WTC11 (cell line): Measurements from ENCODE around the gene BTBD17. TPM values are rescaled to one million over a fixed set of nuclear protein-coding genes. Genes with fewer than 3 reads are reported as not detected.

ENCODE experiments used
- ATAC-seq: fragments of 200-7000 bp; cut with Tn5 transposase; 2 replicates; pipeline ENCODE4 v1.10.0; 2021; ENCODE audit warnings: mild to moderate bottlenecking, moderate library complexity
- CTCF ChIA-PET: fragments of 300-600 bp; sonication (Branson Sonifier 250); formaldehyde crosslinking; loops from one replicate; lab custom pipeline; 2021; ENCODE audit warnings: antibody characterized with exemption; lab: Charles Lee
- POLR2A ChIA-PET: fragments of 350-600 bp; sonication (Branson Sonifier 250); formaldehyde crosslinking; loops from one replicate; lab custom pipeline; 2021; ENCODE audit warnings: antibody characterized with exemption; lab: Charles Lee
- DNase-seq: peaks from one replicate; pipeline ENCODE4 v3.0.0; 2021; ENCODE audit warnings: low spot score
- H3K27ac Mint-ChIP-seq: 2 replicates; pipeline ENCODE4 v1.8.0; 2021; ENCODE audit warnings: mixed read lengths
- H3K27me3 Mint-ChIP-seq: 2 replicates; pipeline ENCODE4 v1.8.0; 2021; ENCODE audit warnings: low read depth, mild to moderate bottlenecking, moderate library complexity, mixed read lengths
- H3K36me3 Mint-ChIP-seq: 2 replicates; pipeline ENCODE4 v1.8.0; 2021; ENCODE audit warnings: mixed read lengths
- H3K4me1 Mint-ChIP-seq: 2 replicates; pipeline ENCODE4 v1.8.0; 2022; ENCODE audit warnings: mixed read lengths
- H3K4me3 Mint-ChIP-seq: 2 replicates; pipeline ENCODE4 v1.8.0; 2021; ENCODE audit warnings: mild to moderate bottlenecking, moderate library complexity, mixed read lengths
- H3K9me3 Mint-ChIP-seq: 2 replicates; pipeline ENCODE4 v1.8.0; 2021; ENCODE audit warnings: mixed read lengths
- ARID4B ChIP-seq: sonication (generic); formaldehyde crosslinking; IDR thresholded peaks from 2 replicates; pipeline ENCODE4 v1.8.0; 2023; ENCODE audit warnings: missing genetic modification reagents, mild to moderate bottlenecking, borderline replicate concordance
- ATF1 ChIP-seq: sonication (generic); formaldehyde crosslinking; IDR thresholded peaks from 2 replicates; pipeline ENCODE4 v1.8.1; 2023; ENCODE audit warnings: mild to moderate bottlenecking, moderate library complexity, missing genetic modification reagents
- ATF2 ChIP-seq: sonication (generic); formaldehyde crosslinking; IDR thresholded peaks from 2 replicates; pipeline ENCODE4 v1.8.1; 2022; ENCODE audit warnings: low read depth, missing genetic modification reagents, borderline replicate concordance
- ETV6 ChIP-seq: sonication (generic); formaldehyde crosslinking; IDR thresholded peaks from 2 replicates; pipeline ENCODE4 v1.8.1; 2022; ENCODE audit warnings: mild to moderate bottlenecking, missing genetic modification reagents
- FOXJ3 ChIP-seq: sonication (generic); formaldehyde crosslinking; IDR thresholded peaks from 2 replicates; pipeline ENCODE4 v1.9.0; 2021; ENCODE audit warnings: missing genetic modification reagents, mild to moderate bottlenecking, borderline replicate concordance
- FOXP4 ChIP-seq: sonication (generic); formaldehyde crosslinking; IDR thresholded peaks from 2 replicates; pipeline ENCODE4 v1.8.0; 2022; ENCODE audit warnings: mild to moderate bottlenecking, missing genetic modification reagents
- HMGXB4 ChIP-seq: sonication (generic); formaldehyde crosslinking; IDR thresholded peaks from 2 replicates; pipeline ENCODE4 v1.8.1; 2023; ENCODE audit warnings: mild to moderate bottlenecking, moderate library complexity, missing genetic modification reagents
- JAZF1 ChIP-seq: fragments of 250-450 bp; sonication (Bioruptor Pico); IDR thresholded peaks from 2 replicates; pipeline ENCODE4 v1.9.0; 2021; ENCODE audit warnings: moderate library complexity, mild to moderate bottlenecking, inconsistent platforms
- MXD4 ChIP-seq: fragments of 250-450 bp; sonication (Bioruptor Pico); IDR thresholded peaks from 2 replicates; pipeline ENCODE4 v1.8.0; 2021; ENCODE audit warnings: mild to moderate bottlenecking, moderate library complexity, borderline replicate concordance
- MYBL2 ChIP-seq: sonication (generic); formaldehyde crosslinking; IDR thresholded peaks from 2 replicates; pipeline ENCODE4 v1.8.1; 2023; ENCODE audit warnings: mild to moderate bottlenecking, moderate library complexity, missing genetic modification reagents
- NR1H2 ChIP-seq: sonication (generic); formaldehyde crosslinking; IDR thresholded peaks from 2 replicates; pipeline ENCODE4 v1.9.0; 2021; ENCODE audit warnings: mild to moderate bottlenecking, moderate library complexity, missing genetic modification reagents
- NR3C1 ChIP-seq: sonication (generic); formaldehyde crosslinking; conservative IDR thresholded peaks from 2 replicates; pipeline ENCODE4 v1.8.1; 2023; ENCODE audit warnings: low read depth, mild to moderate bottlenecking, missing genetic modification reagents
- RORB ChIP-seq: fragments of 250-450 bp; sonication (Bioruptor Pico); IDR thresholded peaks from 2 replicates; pipeline ENCODE4 v1.9.0; 2021; ENCODE audit warnings: mild to moderate bottlenecking
- SMAD3 ChIP-seq: sonication (generic); formaldehyde crosslinking; IDR thresholded peaks from 2 replicates; pipeline ENCODE4 v1.8.0; 2022; ENCODE audit warnings: missing genetic modification reagents, mild to moderate bottlenecking, borderline replicate concordance
- SOX15 ChIP-seq: fragments of 250-450 bp; sonication (Bioruptor Pico); IDR thresholded peaks from 2 replicates; pipeline ENCODE4 v1.9.0; 2021; ENCODE audit warnings: mild to moderate bottlenecking
- TCF7 ChIP-seq: sonication (generic); formaldehyde crosslinking; IDR thresholded peaks from 2 replicates; pipeline ENCODE4 v1.8.0; 2022; ENCODE audit warnings: mild to moderate bottlenecking, low read depth, missing genetic modification reagents, moderate library complexity
- ZBTB21 ChIP-seq: sonication (generic); formaldehyde crosslinking; IDR thresholded peaks from 2 replicates; pipeline ENCODE4 v1.8.1; 2023; ENCODE audit warnings: mild to moderate bottlenecking, missing genetic modification reagents, borderline replicate concordance
- ZNF423 ChIP-seq: fragments of 250-450 bp; sonication (Bioruptor Pico); IDR thresholded peaks from 2 replicates; pipeline ENCODE4 v2.1.2; 2022; ENCODE audit warnings: mild to moderate bottlenecking, moderate library complexity
- ZNF512 ChIP-seq: sonication (generic); formaldehyde crosslinking; IDR thresholded peaks from 2 replicates; pipeline ENCODE4 v1.8.1; 2022; ENCODE audit warnings: missing genetic modification reagents, borderline replicate concordance
- total RNA-seq: library from RNA; stranded (reverse); gene quantifications from 3 replicates; pipeline ENCODE4 v1.2.3, GENCODE V29; 2021

The BTBD17 gene
- total RNA-seq, 1 experiment from 2014 or later = 0.94 TPM

GRCh38 chr17:74349120-74349519 is 12.5 kb downstream of the BTBD17 start (continued):
- TF ChIP-seq MXD4 (CRISPR knock-in tag) = no peak

- DNase-seq = no peak
- H3K36me3 Mint-ChIP-seq = no peaks in the 10 kb centered on the region
These were observed 14.0 kb downstream of the BTBD17 start for GRCh38 chr17:74347646-74348045.

More at GRCh38 chr17:74347646-74348045, 14.0 kb downstream of the BTBD17 start:
- no peak overlapping the region for H3K27ac Mint-ChIP-seq
- CTCF ChIA-PET = interaction anchor here (0.7 to 1.8 kb wide), 5 partner anchors 14 to 51 kb away, joined by 3 to 5 read pairs (median 3); partner anchors contain the start of gene BTBD17
- TF ChIP-seq ZBTB21 (CRISPR knock-in tag) (no peak), SOX15 (CRISPR knock-in tag) (no peak), SMAD3 (no peak), ZNF423 (CRISPR knock-in tag) (no peak), NR3C1 (CRISPR knock-in tag) (no peak), MYBL2 (CRISPR knock-in tag) (no peak), FOXP4 (no peak), FOXJ3 (no peak), ETV6 (no peak), RORB (CRISPR knock-in tag) (no peak), ZNF512 (CRISPR knock-in tag) (no peak), ATF2 (CRISPR knock-in tag) (no peak), TCF7 (CRISPR knock-in tag) (no peak), ATF1 (CRISPR knock-in tag) (no peak), JAZF1 (no peak), NR1H2 (CRISPR knock-in tag) (no peak), ARID4B (no peak), HMGXB4 (CRISPR knock-in tag) (no peak)
- peaks cover 37% of the 10 kb centered on the region for H3K27me3 Mint-ChIP-seq
- no peak overlapping the region for H3K4me3 Mint-ChIP-seq
- no peaks in the 10 kb centered on the region for H3K4me1 Mint-ChIP-seq
- no peaks in the 10 kb centered on the region for H3K9me3 Mint-ChIP-seq
- POLR2A ChIA-PET = interaction anchor here (0.5 kb wide), 1 partner anchor 277 kb away, joined by 5 read pairs; no protein-coding TSS in a partner anchor
- no peak for ATAC-seq
